RPMI7951 (cell line): ENCODE results near the gene SNTG2. TPM values are rescaled to one million over a fixed set of nuclear protein-coding genes. Genes with fewer than 3 reads are reported as not detected.

Experiments
- DNase-seq: peaks from one replicate; pipeline ENCODE4 v3.0.0-alpha.2; 2012; ENCODE audit warnings: low read depth
- total RNA-seq: library from RNA; depleted of rRNA; stranded (reverse); fragments of >200 nt; shearing (Covaris generic); gene quantifications from 2 replicates; pipeline ENCODE4 v1.2.3, GENCODE V29; 2014

The SNTG2 gene
- total RNA-seq, 1 experiment from 2014 or later = not detected

- DNase-seq = peak; percentile 50
Measured at GRCh38 chr2:1049691-1050090, 99.0 kb downstream of the SNTG2 start.

- peak; percentile 49 for DNase-seq
Measured at GRCh38 chr2:1051075-1051474, 100.4 kb downstream of the SNTG2 start.

GRCh38 chr2:1052771-1053191 lies 102.1 kb downstream of the SNTG2 start:
- peak; percentile 23 for DNase-seq

GRCh38 chr2:1053786-1054185 lies 103.1 kb downstream of the SNTG2 start:
- DNase-seq = no peak

GRCh38 chr2:1054399-1054798 lies 103.8 kb downstream of the SNTG2 start:
- no peak for DNase-seq

- DNase-seq = peak; percentile 75
Measured at GRCh38 chr2:1055014-1055595, 104.5 kb downstream of the SNTG2 start.

- DNase-seq = no peak
Measured at GRCh38 chr2:1060372-1060771, 109.7 kb downstream of the SNTG2 start.

- no peak for DNase-seq
Measured at GRCh38 chr2:1060987-1061386, 110.3 kb downstream of the SNTG2 start.

GRCh38 chr2:1068241-1068640 lies 117.6 kb downstream of the SNTG2 start:
- no peak for DNase-seq

- DNase-seq = no peak
Measured at GRCh38 chr2:1068822-1069221, 118.2 kb downstream of the SNTG2 start.

- no peak for DNase-seq
Measured at GRCh38 chr2:1069847-1070246, 119.2 kb downstream of the SNTG2 start.

GRCh38 chr2:1070601-1071000 lies 120.0 kb downstream of the SNTG2 start:
- DNase-seq = no peak

- no peak for DNase-seq
Measured at GRCh38 chr2:1071650-1072049, 121.0 kb downstream of the SNTG2 start.

GRCh38 chr2:1072250-1072649 lies 121.6 kb downstream of the SNTG2 start:
- no peak for DNase-seq

GRCh38 chr2:1077911-1078310 lies 127.3 kb downstream of the SNTG2 start:
- no peak for DNase-seq

- DNase-seq = no peak
Measured at GRCh38 chr2:1078326-1078725, 127.7 kb downstream of the SNTG2 start.

- no peak for DNase-seq
Measured at GRCh38 chr2:1079873-1080799, 129.5 kb downstream of the SNTG2 start.

- peak; percentile 19 for DNase-seq
Measured at GRCh38 chr2:1081451-1082225, 131.0 kb downstream of the SNTG2 start.

GRCh38 chr2:1082456-1083205 lies 132.0 kb downstream of the SNTG2 start:
- DNase-seq = no peak

- DNase-seq = peak; percentile 12
Measured at GRCh38 chr2:1088192-1088860, 137.7 kb downstream of the SNTG2 start.

- no peak for DNase-seq
Measured at GRCh38 chr2:1088940-1089339, 138.3 kb downstream of the SNTG2 start.
